DMS153 (cell line): Measurements from ENCODE around the gene SLC17A4.

Source experiments
- DNase-seq: peaks from one replicate; lab custom pipeline; 2025; lab: John Stamatoyannopoulos, UW

SLC17A4 gene

GRCh38 chr6:25821341-25821740, 66.8 kb downstream of the SLC17A4 start:
- DNase-seq = no peak

DNA sequence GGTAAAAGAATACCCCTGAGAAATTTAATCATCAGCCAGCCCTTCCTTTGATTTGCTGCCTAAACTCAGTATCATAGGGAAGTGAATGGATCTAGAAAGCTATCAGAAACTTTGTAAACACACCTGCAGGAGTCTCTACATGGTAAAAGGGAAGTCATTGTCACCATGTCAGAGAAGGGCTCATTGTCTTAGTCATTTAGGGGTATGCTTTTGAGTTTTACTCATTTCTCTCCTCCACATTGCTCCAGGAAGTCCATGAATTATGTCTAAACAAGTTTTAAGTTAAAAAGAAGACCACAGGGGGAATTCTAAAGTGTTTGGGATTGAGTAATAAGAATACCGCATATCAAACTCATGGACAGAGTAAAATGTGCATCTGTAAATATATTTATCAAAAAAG, 74.8 kb downstream of the SLC17A4 start:
- DNase-seq = no peak

DNA sequence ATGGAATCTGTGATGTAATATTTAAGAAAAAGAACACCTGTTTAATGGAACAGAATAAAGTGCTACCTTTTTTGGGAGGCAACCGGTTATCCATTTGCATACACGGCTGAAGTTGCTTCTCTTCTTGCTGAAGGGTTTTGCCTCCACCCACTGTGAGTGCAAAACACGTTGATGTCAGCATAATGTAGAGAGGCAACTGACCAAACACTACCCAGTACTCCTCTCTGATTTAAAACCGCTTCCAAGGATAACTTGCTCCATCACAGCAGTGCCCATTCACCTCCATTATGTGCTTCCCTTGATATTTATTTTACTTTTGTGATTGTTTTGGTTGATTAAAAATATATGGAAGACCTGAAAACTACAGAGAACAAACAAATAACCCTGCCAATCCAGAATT, 75.9 kb downstream of the SLC17A4 start:
- DNase-seq = no peak
